SU-DHL-6 (cell line): ENCODE results near the gene TLCD2.

ENCODE experiments used
- EZH2phosphoT487 ChIP-seq: fragments of 200-600 bp; sonication (generic), shearing (Covaris generic); conservative IDR thresholded peaks from 2 replicates; pipeline ENCODE4 v1.6.1; 2018; ENCODE audit warnings: mild to moderate bottlenecking, antibody characterized with exemption, low read length, moderate library complexity, mixed read lengths
- TF ChIP-seq, protein P1 (sequence below): fragments of 200-600 bp; sonication (generic); IDR thresholded peaks from one replicate; pipeline ENCODE4 v1.5.1; 2017; ENCODE audit warnings: antibody characterized with exemption, mild to moderate bottlenecking, low read length, moderate library complexity; ENCODE audit not compliant: insufficient read depth, poor library complexity, severe bottlenecking

DNA sequence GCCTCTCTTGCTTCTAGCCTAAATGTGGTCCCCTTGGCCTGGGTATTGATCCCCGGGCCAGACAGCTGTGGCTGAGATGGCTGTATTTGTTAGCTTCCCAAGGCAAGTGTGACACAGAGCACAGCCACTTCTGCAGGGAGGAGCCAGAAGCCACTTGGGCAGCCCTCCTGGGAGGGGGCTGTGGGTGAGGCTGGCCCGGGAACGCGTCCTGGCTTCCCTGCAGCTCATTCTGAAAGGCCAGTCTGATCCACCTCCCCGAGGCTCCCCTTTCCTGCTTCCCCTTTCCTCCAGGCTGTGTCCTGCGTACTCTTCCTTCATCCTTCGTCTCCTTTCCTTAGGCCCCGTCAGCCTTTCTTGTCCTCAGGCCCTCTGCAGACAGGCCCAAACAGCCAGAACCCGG, 40.5 kb upstream of the TLCD2 start:
- TF ChIP-seq, protein P1, sequence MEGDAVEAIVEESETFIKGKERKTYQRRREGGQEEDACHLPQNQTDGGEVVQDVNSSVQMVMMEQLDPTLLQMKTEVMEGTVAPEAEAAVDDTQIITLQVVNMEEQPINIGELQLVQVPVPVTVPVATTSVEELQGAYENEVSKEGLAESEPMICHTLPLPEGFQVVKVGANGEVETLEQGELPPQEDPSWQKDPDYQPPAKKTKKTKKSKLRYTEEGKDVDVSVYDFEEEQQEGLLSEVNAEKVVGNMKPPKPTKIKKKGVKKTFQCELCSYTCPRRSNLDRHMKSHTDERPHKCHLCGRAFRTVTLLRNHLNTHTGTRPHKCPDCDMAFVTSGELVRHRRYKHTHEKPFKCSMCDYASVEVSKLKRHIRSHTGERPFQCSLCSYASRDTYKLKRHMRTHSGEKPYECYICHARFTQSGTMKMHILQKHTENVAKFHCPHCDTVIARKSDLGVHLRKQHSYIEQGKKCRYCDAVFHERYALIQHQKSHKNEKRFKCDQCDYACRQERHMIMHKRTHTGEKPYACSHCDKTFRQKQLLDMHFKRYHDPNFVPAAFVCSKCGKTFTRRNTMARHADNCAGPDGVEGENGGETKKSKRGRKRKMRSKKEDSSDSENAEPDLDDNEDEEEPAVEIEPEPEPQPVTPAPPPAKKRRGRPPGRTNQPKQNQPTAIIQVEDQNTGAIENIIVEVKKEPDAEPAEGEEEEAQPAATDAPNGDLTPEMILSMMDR = no peak
- no peak for TF ChIP-seq EZH2phosphoT487
